Glomerular visceral epithelial cell (primary cell): ENCODE data around the gene SHC1.
A peak's percentile ranks its signal among the peaks of the same experiment; 100 is the strongest.

Experiments
- DNase-seq: peaks from one replicate; pipeline ENCODE4 v3.0.0-alpha.2; 2016; ENCODE audit errors: extremely low spot score

Gene SHC1

GRCh38 chr1:155008015-155008941, 37.7 kb upstream of the SHC1 start:
- no peak for DNase-seq

GRCh38 chr1:155007251-155007828, 36.8 kb upstream of the SHC1 start:
- DNase-seq, result no peak

GRCh38 chr1:155006601-155007101, 36.1 kb upstream of the SHC1 start:
- DNase-seq, result no peak

GRCh38 chr1:155005076-155006011, 34.8 kb upstream of the SHC1 start:
- peak; percentile 41 for DNase-seq

- no peak for DNase-seq
Observed at GRCh38 chr1:155004352-155005075, 34.0 kb upstream of the SHC1 start.

GRCh38 chr1:155003766-155004351, 33.3 kb upstream of the SHC1 start:
- DNase-seq, result peak; percentile 81

- peak; percentile 37 for DNase-seq
Observed at GRCh38 chr1:155003227-155003765, 32.7 kb upstream of the SHC1 start.

GRCh38 chr1:155002464-155003226, 32.1 kb upstream of the SHC1 start, which contains the start of gene ZBTB7B:
Gene ZBTB7B (plus strand): TSS chr1:155002802. CDS start chr1:155014661, 11,859 bp downstream.
- DNase-seq, result peak; percentile 56

GRCh38 chr1:155001675-155002463, 31.3 kb upstream of the SHC1 start:
- peak; percentile 100 for DNase-seq

GRCh38 chr1:155001425-155001674, 30.8 kb upstream of the SHC1 start:
- DNase-seq, result no peak

- peak; percentile 94 for DNase-seq
Observed at GRCh38 chr1:155000726-155001424, 30.3 kb upstream of the SHC1 start.

GRCh38 chr1:155000411-155000725, 29.8 kb upstream of the SHC1 start:
- no peak for DNase-seq

- no peak for DNase-seq
Observed at GRCh38 chr1:154999571-155000410, 29.2 kb upstream of the SHC1 start.

GRCh38 chr1:154998818-154999570, 28.4 kb upstream of the SHC1 start:
- peak; percentile 62 for DNase-seq

GRCh38 chr1:154998201-154998780, 27.7 kb upstream of the SHC1 start:
- DNase-seq, result no peak

- DNase-seq, result no peak
Observed at GRCh38 chr1:154996966-154997701, 26.6 kb upstream of the SHC1 start.
